Lower lobe of right lung (tissue), 2 donors: Measurements from ENCODE around the gene MFAP5. TPM values are rescaled to one million over a fixed set of nuclear protein-coding genes. Genes with fewer than 3 reads are reported as not detected.

ENCODE experiments used
- ATAC-seq, 2 donors: fragments of 200-7000 bp; cut with Tn5 transposase; one replicate each; pipeline ENCODE4 v1.9.1; 2020 to 2022; ENCODE audit warnings: mild to moderate bottlenecking in 2 of 2, moderate library complexity in 2 of 2
- DNase-seq: peaks from one replicate; pipeline ENCODE4 v3.0.0-alpha.2; 2020
- H3K27ac ChIP-seq: fragments of 200-600 bp; one replicate; pipeline ENCODE4 v1.8.0; 2022
- H3K27me3 ChIP-seq: fragments of 200-600 bp; one replicate; pipeline ENCODE4 v1.8.0; 2022; ENCODE audit warnings: low read depth
- H3K36me3 ChIP-seq: fragments of 200-600 bp; one replicate; pipeline ENCODE4 v1.8.0; 2022; ENCODE audit warnings: mild to moderate bottlenecking
- H3K4me1 ChIP-seq: fragments of 200-600 bp; one replicate; pipeline ENCODE4 v1.8.0; 2022
- H3K4me3 ChIP-seq: fragments of 200-600 bp; one replicate; pipeline ENCODE4 v1.8.0; 2022; ENCODE audit warnings: mild to moderate bottlenecking
- H3K9me3 ChIP-seq: fragments of 200-600 bp; one replicate; pipeline ENCODE4 v1.8.0; 2022
- intact Hi-C: fragments of 100-400 bp; cut with DNase I; formaldehyde crosslinking; loops from one replicate; pipeline ENCODE4 v1.11.0; 2022
- total RNA-seq: library from RNA; stranded (reverse); fragmentation: NEBNext Ultra II Directional; extraction: Animal tissue kit (Norgen Biotek cat#: 25700); gene quantifications from one replicate; pipeline ENCODE4 v1.2.1, GENCODE V29; 2021
- TF ChIP-seq, protein P1 (sequence below): fragments of 200-600 bp; IDR thresholded peaks from one replicate; pipeline ENCODE4 v1.8.0; 2022; ENCODE audit warnings: antibody characterized with exemption, mild to moderate bottlenecking
- donor health status: DM: no; HTN: yes; CAD: no; lungs with severe emphysema.

The MFAP5 gene
- total RNA-seq, 1 donor from 2014 or later = 50.2 TPM

DNA sequence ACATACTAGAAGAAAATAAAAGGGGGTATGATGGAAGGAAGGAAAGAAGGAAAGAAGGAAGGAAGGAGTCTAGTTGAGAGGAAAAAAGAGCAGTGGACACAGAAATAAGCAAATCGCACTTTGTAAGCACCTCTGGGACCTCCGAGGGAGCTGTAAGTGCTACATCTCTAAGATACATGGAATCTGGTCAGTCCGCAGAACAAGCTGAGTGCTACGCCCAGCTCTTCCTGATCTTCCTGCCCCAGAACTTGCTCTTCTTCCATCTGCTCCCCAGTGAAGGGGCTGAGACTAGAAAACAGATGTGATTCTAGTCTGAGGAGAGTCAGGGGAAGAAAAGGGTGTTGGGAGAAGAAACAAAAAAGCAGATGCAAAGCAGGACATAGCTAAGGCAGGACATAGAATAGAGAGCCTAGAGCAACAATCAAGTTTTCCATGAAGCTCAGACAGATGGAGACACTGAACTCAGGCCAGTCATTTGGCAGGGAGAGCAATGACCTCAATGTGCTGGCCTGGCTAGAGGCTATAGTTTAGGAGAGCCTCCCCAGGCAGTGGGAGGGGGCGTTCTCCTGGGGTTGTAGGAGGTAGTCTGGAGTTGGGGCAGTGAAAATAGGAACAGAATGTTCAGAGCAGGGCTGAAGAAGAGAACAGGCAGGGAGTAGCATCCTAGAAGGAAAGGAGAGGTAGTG, 1.7 kb upstream of the MFAP5 start:
- H3K36me3 ChIP-seq = no peaks in the 10 kb centered on the region
- no peaks in the 10 kb centered on the region for H3K27me3 ChIP-seq
- no peak overlapping the region for H3K27ac ChIP-seq
- H3K4me1 ChIP-seq = no peaks in the 10 kb centered on the region
- DNase-seq (no peak), ATAC-seq (no peak)
- TF ChIP-seq, protein P1, sequence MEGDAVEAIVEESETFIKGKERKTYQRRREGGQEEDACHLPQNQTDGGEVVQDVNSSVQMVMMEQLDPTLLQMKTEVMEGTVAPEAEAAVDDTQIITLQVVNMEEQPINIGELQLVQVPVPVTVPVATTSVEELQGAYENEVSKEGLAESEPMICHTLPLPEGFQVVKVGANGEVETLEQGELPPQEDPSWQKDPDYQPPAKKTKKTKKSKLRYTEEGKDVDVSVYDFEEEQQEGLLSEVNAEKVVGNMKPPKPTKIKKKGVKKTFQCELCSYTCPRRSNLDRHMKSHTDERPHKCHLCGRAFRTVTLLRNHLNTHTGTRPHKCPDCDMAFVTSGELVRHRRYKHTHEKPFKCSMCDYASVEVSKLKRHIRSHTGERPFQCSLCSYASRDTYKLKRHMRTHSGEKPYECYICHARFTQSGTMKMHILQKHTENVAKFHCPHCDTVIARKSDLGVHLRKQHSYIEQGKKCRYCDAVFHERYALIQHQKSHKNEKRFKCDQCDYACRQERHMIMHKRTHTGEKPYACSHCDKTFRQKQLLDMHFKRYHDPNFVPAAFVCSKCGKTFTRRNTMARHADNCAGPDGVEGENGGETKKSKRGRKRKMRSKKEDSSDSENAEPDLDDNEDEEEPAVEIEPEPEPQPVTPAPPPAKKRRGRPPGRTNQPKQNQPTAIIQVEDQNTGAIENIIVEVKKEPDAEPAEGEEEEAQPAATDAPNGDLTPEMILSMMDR = no peak
- H3K4me3 ChIP-seq = no peak overlapping the region
- intact Hi-C loops = no loop called here
- no peaks in the 10 kb centered on the region for H3K9me3 ChIP-seq

DNA sequence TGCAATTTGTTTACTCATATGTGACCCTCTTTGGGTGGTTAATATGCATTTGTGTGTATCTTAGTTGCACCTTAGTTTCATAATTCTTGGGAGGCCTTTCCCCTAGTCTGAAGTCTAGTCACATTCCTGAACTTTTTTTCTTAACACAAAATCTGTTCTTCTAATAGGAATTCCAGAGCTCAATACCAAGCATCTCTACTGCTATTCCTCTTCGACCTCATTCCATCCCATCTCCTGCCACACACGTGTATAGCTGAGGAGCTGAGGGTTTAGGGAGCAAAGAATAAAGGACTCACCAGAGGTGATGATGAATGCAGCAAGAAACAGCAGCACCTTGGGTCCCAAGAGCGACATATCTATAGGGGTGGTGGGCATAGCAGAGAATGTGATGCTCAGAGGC, 875 bp downstream of the MFAP5 start:
- intact Hi-C loops = no loop called here
- TF ChIP-seq, protein P1 = no peak
- no peak for ATAC-seq
- Histone ChIP-seq H3K27ac (no peak overlapping the region), H3K4me3 (no peak overlapping the region), H3K9me3 (no peaks in the 10 kb centered on the region), H3K4me1 (no peaks in the 10 kb centered on the region), H3K27me3 (no peaks in the 10 kb centered on the region), H3K36me3 (no peaks in the 10 kb centered on the region)
- no peak for DNase-seq

DNA sequence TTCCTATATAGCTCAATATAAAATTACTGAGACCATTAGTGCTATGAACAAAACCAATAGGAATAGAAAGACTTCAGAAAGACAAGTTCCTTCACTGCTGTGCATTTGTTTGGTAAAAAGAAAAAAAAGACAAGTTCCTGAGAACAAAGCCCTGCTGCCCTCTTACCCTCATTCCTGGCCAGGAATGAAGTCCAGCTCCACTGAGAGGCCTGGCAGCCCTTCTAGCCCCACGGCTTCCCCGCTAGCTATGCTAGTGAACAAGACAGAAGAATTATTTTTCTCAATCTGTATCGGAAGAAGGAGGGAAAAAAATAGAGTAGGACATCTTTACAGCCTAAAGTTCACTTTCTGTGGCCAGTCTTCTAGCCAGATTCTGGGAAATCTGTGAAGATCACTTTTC, 1.6 kb downstream of the MFAP5 start:
- intact Hi-C loops = no loop called here
- Histone ChIP-seq H3K36me3 (no peaks in the 10 kb centered on the region), H3K27ac (no peak overlapping the region), H3K4me1 (no peaks in the 10 kb centered on the region), H3K27me3 (no peaks in the 10 kb centered on the region), H3K9me3 (no peaks in the 10 kb centered on the region), H3K4me3 (no peak overlapping the region)
- ATAC-seq (no peak), DNase-seq (no peak)
- TF ChIP-seq, protein P1 = no peak

DNA sequence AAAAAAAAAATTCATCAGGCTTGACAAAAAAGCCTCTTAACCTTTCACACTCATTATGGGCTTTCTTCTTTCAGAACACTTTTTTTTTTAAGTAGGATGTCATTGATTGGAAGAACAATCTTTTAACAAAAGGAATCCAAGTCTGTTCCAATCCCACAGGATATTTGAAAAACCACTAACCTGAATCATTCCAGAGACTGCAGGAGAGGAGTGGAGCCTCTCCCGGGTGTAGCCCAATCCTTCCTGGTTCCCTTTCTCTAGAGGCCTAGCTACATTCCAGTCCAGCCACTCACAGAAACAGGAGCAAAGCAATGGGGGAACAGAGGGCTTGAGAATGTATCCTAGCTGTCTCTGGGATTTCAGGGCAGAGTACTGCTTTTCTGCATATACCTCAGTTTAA, 4.3 kb downstream of the MFAP5 start:
- ATAC-seq = no peak
- no peaks in the 10 kb centered on the region for H3K27me3 ChIP-seq
- intact Hi-C loops = no loop called here
- no peaks in the 10 kb centered on the region for H3K9me3 ChIP-seq
- H3K36me3 ChIP-seq = no peaks in the 10 kb centered on the region
- H3K4me1 ChIP-seq = no peaks in the 10 kb centered on the region
- H3K27ac ChIP-seq = no peak overlapping the region
- TF ChIP-seq, protein P1 = no peak
- no peak overlapping the region for H3K4me3 ChIP-seq
- DNase-seq = no peak

DNA sequence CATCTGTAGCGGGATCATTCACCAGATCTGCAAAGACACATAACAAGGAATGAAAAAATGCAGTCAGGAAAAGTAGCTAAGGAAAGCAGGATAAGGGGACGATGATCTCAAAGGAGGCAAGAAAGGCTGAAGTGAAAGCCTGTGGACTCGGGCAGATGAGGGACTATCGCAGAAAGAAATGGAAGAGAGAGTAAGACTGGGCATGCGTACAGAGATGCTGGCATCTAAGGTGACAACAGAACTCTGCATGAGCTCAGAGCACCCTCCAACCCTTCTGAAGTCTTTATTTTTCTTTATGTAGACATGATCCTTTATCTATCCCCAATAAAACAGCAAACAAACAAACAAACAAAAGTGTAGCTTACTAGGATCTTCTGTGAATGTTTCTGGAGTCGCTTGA, 7.2 kb downstream of the MFAP5 start:
- no peak for ATAC-seq
- no peaks in the 10 kb centered on the region for H3K4me1 ChIP-seq
- TF ChIP-seq, protein P1 = no peak
- intact Hi-C loops = no loop called here
- H3K4me3 ChIP-seq = no peak overlapping the region
- H3K27ac ChIP-seq = no peak overlapping the region
- H3K27me3 ChIP-seq = no peaks in the 10 kb centered on the region
- no peaks in the 10 kb centered on the region for H3K9me3 ChIP-seq
- H3K36me3 ChIP-seq = no peaks in the 10 kb centered on the region
- no peak for DNase-seq
